PFSK-1 (cell line): ENCODE results near the gene HSBP1L1.

ENCODE experiments used
- FOXP2 ChIP-seq: optimal IDR thresholded peaks from 2 replicates; pipeline ENCODE3; 2011; ENCODE audit warnings: borderline replicate concordance, control low read depth, inconsistent platforms; ENCODE audit not compliant: insufficient read depth; ENCODE audit errors: extremely low read length, extremely low read depth
- POLR2AphosphoS5 ChIP-seq: IDR thresholded peaks from 2 replicates; pipeline ENCODE4 v1.6.1; 2012; ENCODE audit warnings: low read depth, mild to moderate bottlenecking, control low read depth, low read length, moderate library complexity
- SIN3A ChIP-seq: IDR thresholded peaks from 2 replicates; pipeline ENCODE4 v1.6.1; 2012; ENCODE audit warnings: mild to moderate bottlenecking, low read length, moderate library complexity, borderline replicate concordance; ENCODE audit not compliant: insufficient read depth
- TAF1 ChIP-seq: IDR thresholded peaks from 2 replicates; pipeline ENCODE4 v1.6.1; 2012; ENCODE audit warnings: low read length, control low read depth, borderline replicate concordance; ENCODE audit not compliant: insufficient read depth
- TF ChIP-seq, protein P1 (sequence below), 2 experiments: IDR thresholded peaks; 2 replicates each; pipeline versions ENCODE4 v1.6.1 to v1.8.0; 2011 to 2012; ENCODE audit warnings: low read depth in 2 of 2, low read length in 2 of 2, control low read depth in 1 of 2, inconsistent platforms in 1 of 2, mild to moderate bottlenecking in 1 of 2, moderate library complexity in 1 of 2; ENCODE audit not compliant: insufficient read depth in 1 of 2

Gene HSBP1L1

DNA sequence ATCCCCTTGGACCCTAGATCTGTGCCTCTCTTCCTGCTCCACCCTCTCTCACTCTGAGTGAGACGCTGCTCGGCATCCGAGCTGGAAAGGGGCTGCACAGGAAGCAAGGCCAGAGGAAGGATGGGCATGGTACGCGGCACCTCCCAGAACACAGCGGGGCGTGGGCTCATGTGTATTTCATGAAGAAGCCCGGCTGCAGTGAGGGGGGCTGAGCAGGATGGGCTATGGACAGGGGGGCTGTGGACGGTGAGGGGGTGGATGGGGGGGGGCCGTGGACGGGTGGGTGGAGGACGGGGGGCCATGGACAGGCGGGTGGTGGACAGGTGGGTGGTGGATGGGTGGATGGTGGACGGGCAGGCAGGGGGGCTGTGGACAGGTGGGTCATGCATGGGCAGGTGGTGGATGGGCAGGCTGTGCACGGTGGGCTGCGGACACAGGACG, 41.5 kb upstream of the HSBP1L1 start:
- no peak for TF ChIP-seq SIN3A
- TF ChIP-seq FOXP2: no peak
- TF ChIP-seq POLR2AphosphoS5: no peak
- TF ChIP-seq, protein P1, sequence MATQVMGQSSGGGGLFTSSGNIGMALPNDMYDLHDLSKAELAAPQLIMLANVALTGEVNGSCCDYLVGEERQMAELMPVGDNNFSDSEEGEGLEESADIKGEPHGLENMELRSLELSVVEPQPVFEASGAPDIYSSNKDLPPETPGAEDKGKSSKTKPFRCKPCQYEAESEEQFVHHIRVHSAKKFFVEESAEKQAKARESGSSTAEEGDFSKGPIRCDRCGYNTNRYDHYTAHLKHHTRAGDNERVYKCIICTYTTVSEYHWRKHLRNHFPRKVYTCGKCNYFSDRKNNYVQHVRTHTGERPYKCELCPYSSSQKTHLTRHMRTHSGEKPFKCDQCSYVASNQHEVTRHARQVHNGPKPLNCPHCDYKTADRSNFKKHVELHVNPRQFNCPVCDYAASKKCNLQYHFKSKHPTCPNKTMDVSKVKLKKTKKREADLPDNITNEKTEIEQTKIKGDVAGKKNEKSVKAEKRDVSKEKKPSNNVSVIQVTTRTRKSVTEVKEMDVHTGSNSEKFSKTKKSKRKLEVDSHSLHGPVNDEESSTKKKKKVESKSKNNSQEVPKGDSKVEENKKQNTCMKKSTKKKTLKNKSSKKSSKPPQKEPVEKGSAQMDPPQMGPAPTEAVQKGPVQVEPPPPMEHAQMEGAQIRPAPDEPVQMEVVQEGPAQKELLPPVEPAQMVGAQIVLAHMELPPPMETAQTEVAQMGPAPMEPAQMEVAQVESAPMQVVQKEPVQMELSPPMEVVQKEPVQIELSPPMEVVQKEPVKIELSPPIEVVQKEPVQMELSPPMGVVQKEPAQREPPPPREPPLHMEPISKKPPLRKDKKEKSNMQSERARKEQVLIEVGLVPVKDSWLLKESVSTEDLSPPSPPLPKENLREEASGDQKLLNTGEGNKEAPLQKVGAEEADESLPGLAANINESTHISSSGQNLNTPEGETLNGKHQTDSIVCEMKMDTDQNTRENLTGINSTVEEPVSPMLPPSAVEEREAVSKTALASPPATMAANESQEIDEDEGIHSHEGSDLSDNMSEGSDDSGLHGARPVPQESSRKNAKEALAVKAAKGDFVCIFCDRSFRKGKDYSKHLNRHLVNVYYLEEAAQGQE (IDR thresholded peaks at IDR 0.05; ENCODE audit: insufficient read depth in 1 of 2, low read depth in 2 of 2, low read length in 2 of 2): no peak
- TF ChIP-seq TAF1: no peak

DNA sequence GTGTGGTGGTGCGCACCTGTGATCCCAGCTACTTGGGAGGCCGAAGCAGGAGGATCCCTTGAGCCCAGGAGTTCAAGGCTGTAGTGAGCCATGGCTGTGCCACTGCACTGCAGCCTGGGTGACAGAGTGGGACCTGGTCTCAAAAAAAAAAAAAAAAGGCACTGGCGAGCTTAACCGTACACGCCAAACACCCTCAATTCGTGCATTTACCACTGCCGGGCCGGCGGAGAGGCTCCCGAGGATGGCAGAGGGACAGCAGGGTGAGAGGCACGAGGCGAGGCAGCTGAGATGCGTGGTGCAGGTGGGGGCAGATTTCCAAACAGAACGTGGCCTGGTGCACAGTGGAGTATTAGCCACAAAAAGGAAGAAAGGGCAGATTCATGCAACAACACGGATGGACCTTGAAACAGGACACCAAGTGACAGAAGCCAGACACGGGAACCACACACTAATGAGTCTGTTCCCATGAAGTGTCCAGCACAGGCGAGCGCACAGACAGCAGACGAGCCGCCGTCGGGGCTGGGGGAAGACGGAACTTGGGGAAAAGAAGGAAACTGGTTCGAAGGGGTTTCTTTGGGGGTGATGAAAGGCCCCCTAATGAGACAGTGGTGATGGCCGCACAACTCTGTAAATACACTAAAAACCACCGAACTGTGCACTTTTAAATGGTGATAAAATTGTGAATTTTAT, 40.4 kb upstream of the HSBP1L1 start:
- TF ChIP-seq, protein P1 (IDR thresholded peaks at IDR 0.05; ENCODE audit: insufficient read depth in 1 of 2, low read depth in 2 of 2, low read length in 2 of 2): no peak
- TF ChIP-seq TAF1: no peak
- no peak for TF ChIP-seq SIN3A
- no peak for TF ChIP-seq FOXP2
- no peak for TF ChIP-seq POLR2AphosphoS5

DNA sequence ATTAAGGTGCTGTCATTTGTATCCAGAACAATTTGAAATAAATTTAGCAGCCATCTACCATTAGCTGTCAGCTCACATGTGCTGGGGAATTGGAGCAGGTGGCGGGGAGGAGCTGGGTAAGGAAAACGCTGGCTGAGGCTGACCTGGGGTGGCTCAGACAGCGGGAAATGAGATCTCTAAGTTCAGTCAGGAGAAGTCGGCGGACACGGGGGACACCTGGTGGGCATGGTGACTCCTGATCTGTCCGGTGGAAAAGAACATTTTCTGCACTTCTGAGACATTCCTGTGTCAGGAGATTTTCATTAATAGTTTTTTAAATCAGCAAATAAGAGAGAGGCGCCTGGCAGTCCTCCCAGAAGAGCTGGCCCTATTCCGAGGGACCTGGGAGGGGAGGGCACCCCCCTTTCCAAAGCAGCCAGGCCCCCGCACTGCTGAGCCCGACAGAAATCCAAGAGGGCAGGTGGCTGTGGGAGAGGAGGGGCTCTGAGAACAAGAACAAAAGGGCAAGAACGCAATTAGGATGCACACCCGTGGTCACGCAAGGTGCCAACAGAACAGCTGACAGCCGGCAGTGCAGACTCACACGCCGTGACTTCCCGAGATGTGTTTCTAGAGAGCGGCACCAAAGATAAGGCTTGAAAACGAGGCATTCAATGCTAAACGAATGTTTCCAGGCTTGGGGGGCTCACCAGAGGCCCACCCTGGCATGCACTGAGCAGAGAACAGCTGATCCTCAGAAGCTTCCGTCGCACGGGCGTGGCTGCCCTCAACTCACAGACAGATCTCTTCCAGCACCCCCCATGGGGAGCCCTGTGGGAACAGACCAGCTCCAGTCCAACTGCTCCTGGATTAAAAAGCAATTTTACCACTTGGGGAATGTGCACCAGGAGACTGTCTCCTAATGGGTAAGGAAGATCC, 39.4 kb upstream of the HSBP1L1 start:
- TF ChIP-seq, protein P1 (IDR thresholded peaks at IDR 0.05; ENCODE audit: insufficient read depth in 1 of 2, low read depth in 2 of 2, low read length in 2 of 2): no peak
- TF ChIP-seq TAF1: no peak

DNA sequence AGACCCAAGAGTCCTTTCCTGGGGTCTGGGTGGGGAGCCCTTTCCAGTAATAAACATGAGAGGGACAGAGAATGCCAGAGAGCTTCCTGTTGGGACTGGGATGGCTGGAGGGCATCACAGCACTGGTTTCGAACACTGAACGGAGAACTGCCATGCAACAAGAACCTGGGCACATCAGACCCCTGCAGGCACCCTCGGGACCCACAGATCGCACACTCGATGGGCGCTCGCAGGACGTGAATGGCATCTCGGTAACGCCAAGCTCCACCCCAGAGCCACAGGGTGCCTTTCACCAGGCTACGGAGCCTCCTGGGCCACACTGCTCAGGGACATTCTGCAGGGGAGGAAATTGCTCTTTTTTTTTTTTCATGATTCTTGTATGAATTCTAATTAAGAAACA, 38.1 kb upstream of the HSBP1L1 start:
- TF ChIP-seq SIN3A: no peak
- TF ChIP-seq, protein P1 (IDR thresholded peaks at IDR 0.05; ENCODE audit: insufficient read depth in 1 of 2, low read depth in 2 of 2, low read length in 2 of 2): no peak
- no peak for TF ChIP-seq POLR2AphosphoS5
- no peak for TF ChIP-seq TAF1
- no peak for TF ChIP-seq FOXP2
